Peyer's patch (tissue), 4 donors: Measurements from ENCODE around the gene SKIDA1.

Experiments used
- CTCF ChIP-seq, 6 experiments: fragments of 450-650 bp in 4 of 6; fragments of 200-600 bp in 2 of 6; sonication (generic) in 1 of 6; IDR thresholded peaks; one replicate each; pipeline ENCODE4 v1.5.1; 2017 to 2019; ENCODE audit warnings: antibody characterized with exemption in 6 of 6, mild to moderate bottlenecking in 3 of 6, moderate library complexity in 1 of 6
- POLR2A ChIP-seq, 2 donors: fragments of 450-650 bp; IDR thresholded peaks; one replicate each; pipeline ENCODE4 v1.5.1; 2017; ENCODE audit warnings: antibody characterized with exemption in 2 of 2, mild to moderate bottlenecking in 2 of 2, moderate library complexity in 2 of 2

- TF ChIP-seq CTCF (IDR thresholded peaks at IDR 0.05) (no peak), POLR2A (IDR thresholded peaks at IDR 0.05) (no peak)
Measured at GRCh38 chr10:21502348-21502740, 23.1 kb downstream of the SKIDA1 start.
